Gastrocnemius medialis (tissue), 4 donors: ENCODE results near the gene TFCP2. TPM values are rescaled to one million over a fixed set of nuclear protein-coding genes. Genes with fewer than 3 reads are reported as not detected.
A peak's percentile ranks its signal among the peaks of the same experiment; 100 is the strongest.

Experiments used
- ATAC-seq, 2 donors: fragments of 150-250 bp; one replicate each; pipeline ENCODE4 v1.9.1; 2016
- DNase-seq, 2 donors: peaks; one replicate each; pipeline ENCODE4 v3.0.0-alpha.2; 2019
- H3K27ac ChIP-seq, 4 donors: fragments of 200-600 bp; sonication (generic); 1 replicate in 1 of 4; 2 replicates in 3 of 4; pipeline ENCODE4 v1.5.1; 2016 to 2018; ENCODE audit warnings: mild to moderate bottlenecking in 2 of 4, moderate library complexity in 1 of 4
- H3K27me3 ChIP-seq, 3 donors: fragments of 200-600 bp; sonication (generic) in 2 of 3; 1 replicate in 1 of 3; 2 replicates in 2 of 3; pipeline versions ENCODE4 v1.5.1 to v1.6.0; 2016 to 2019; ENCODE audit warnings: mild to moderate bottlenecking in 1 of 3, moderate library complexity in 1 of 3
- H3K36me3 ChIP-seq, 2 donors: fragments of 200-600 bp; sonication (generic) in 1 of 2; one replicate each; pipeline ENCODE4 v1.5.1; 2017 to 2018
- H3K4me1 ChIP-seq, 2 donors: fragments of 200-600 bp; sonication (generic) in 1 of 2; one replicate each; pipeline ENCODE4 v1.5.1; 2016 to 2017; ENCODE audit warnings: mild to moderate bottlenecking in 2 of 2
- H3K4me3 ChIP-seq, 4 donors: fragments of 200-600 bp; sonication (generic) in 3 of 4; 1 replicate in 1 of 4; 2 replicates in 3 of 4; pipeline ENCODE4 v1.5.1; 2016 to 2019; ENCODE audit warnings: mild to moderate bottlenecking in 2 of 4
- H3K9me3 ChIP-seq, 3 donors: fragments of 200-600 bp; sonication (generic) in 2 of 3; 1 replicate in 1 of 3; 2 replicates in 2 of 3; pipeline ENCODE4 v1.5.1; 2016 to 2019
- POLR2A ChIP-seq, 2 donors: fragments of 450-650 bp; IDR thresholded peaks; one replicate each; pipeline ENCODE4 v1.6.1; 2017; ENCODE audit warnings: antibody characterized with exemption in 2 of 2, mild to moderate bottlenecking in 2 of 2, moderate library complexity in 2 of 2
- in situ Hi-C, 4 donors: fragments of 200-750 bp; cut with MboI; loops; one replicate each; pipeline versions ENCODE4 v1.15.0 to v1.8.0; 2017; ENCODE audit warnings: low sequenced_read_pairs in 4 of 4
- intact Hi-C: fragments of 100-400 bp; cut with DNase I; formaldehyde crosslinking; loops from one replicate; pipeline ENCODE4 v1.15.1; 2023; ENCODE audit warnings: low total_unique reads
- total RNA-seq, 4 donors: library from RNA; depleted of rRNA; stranded (reverse); fragments of >200 nt; gene quantifications; one replicate each; pipeline versions ENCODE4 v1.1.0 to v1.2.3, GENCODE V29; 2016
- TF ChIP-seq, protein P1 (sequence below), 5 experiments: fragments of 450-650 bp in 3 of 5; fragments of 200-600 bp in 2 of 5; sonication (generic) in 2 of 5; IDR thresholded peaks in 4 of 5; conservative IDR thresholded peaks in 1 of 5; 1 replicate in 4 of 5; 2 replicates in 1 of 5; pipeline ENCODE4 v1.5.1; 2016 to 2019; ENCODE audit warnings: antibody characterized with exemption in 5 of 5, mild to moderate bottlenecking in 3 of 5, moderate library complexity in 3 of 5

TFCP2 gene
- total RNA-seq, 4 donors from 2014 or later: 8.9 to 14.2 (median 10.8) TPM

DNA sequence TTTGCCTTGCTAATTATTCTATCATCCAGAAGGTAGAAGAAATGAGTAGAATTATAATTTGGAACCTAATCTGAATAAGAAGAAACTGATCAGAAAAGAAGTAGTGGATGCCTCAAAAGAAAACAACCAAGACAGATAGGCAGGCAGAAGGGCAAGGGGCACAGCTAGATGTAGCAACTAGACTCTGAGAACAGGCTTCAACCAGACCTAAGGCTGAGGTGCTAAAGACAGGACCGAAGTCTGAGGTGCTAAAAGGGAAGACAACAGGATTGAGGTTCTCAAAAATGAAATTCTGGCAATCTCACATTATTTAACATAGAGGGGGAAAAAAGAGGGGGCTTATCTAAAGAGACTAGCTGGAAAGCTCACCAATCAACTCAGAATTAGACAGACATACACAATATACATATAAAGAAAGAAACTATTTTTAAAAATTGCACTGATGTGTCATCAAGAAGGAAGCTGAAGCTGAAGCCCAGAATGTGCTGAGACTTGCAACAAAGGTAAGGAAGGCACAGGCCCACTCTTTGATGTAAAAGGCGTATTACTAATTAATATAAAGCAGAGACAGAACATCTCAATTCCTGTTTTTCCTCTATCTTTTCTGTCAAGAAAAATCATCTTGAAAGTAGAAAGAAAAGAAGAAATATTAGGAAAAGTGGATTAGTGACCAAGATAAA lies 45.7 kb downstream of the TFCP2 start:
- no peak overlapping the region for H3K4me3 ChIP-seq
- no peaks in the 10 kb centered on the region for H3K27me3 ChIP-seq
- H3K4me1 ChIP-seq: peaks cover 26 to 32% of the 10 kb centered on the region in 2 donors
- intact Hi-C loops: loop anchor here (10.0 kb wide), 1 partner anchor 48 kb away; the partner anchor contains the start of gene TFCP2
- DNase-seq (no peak), ATAC-seq (no peak)
- in situ Hi-C loops: no loop called here
- H3K36me3 ChIP-seq: no peaks in the 10 kb centered on the region
- H3K27ac ChIP-seq: no peak overlapping the region
- H3K9me3 ChIP-seq: no peaks in the 10 kb centered on the region
- TF ChIP-seq, protein P1, sequence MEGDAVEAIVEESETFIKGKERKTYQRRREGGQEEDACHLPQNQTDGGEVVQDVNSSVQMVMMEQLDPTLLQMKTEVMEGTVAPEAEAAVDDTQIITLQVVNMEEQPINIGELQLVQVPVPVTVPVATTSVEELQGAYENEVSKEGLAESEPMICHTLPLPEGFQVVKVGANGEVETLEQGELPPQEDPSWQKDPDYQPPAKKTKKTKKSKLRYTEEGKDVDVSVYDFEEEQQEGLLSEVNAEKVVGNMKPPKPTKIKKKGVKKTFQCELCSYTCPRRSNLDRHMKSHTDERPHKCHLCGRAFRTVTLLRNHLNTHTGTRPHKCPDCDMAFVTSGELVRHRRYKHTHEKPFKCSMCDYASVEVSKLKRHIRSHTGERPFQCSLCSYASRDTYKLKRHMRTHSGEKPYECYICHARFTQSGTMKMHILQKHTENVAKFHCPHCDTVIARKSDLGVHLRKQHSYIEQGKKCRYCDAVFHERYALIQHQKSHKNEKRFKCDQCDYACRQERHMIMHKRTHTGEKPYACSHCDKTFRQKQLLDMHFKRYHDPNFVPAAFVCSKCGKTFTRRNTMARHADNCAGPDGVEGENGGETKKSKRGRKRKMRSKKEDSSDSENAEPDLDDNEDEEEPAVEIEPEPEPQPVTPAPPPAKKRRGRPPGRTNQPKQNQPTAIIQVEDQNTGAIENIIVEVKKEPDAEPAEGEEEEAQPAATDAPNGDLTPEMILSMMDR (IDR thresholded peaks at IDR 0.05 in 4 of 5, conservative IDR thresholded peaks at IDR 0.05 in 1 of 5): no peak
- TF ChIP-seq POLR2A (IDR thresholded peaks at IDR 0.05): no peak

- Histone ChIP-seq H3K36me3 (no peaks in the 10 kb centered on the region), H3K27ac (no peak overlapping the region), H3K4me3 (no peak overlapping the region), H3K4me1 (peaks cover 26 to 32% of the 10 kb centered on the region in 2 donors), H3K27me3 (no peaks in the 10 kb centered on the region), H3K9me3 (no peaks in the 10 kb centered on the region)
- DNase-seq: no peak
- intact Hi-C loops (loop anchor here (10.0 kb wide), 1 partner anchor 49 kb away; the partner anchor contains the start of gene TFCP2), in situ Hi-C loops (no loop called here)
- no peak for ATAC-seq
- TF ChIP-seq, protein P1 (IDR thresholded peaks at IDR 0.05 in 4 of 5, conservative IDR thresholded peaks at IDR 0.05 in 1 of 5): no peak
- no peak for TF ChIP-seq POLR2A (IDR thresholded peaks at IDR 0.05)
Observed at GRCh38 chr12:51126297-51126696, 46.6 kb downstream of the TFCP2 start.

DNA sequence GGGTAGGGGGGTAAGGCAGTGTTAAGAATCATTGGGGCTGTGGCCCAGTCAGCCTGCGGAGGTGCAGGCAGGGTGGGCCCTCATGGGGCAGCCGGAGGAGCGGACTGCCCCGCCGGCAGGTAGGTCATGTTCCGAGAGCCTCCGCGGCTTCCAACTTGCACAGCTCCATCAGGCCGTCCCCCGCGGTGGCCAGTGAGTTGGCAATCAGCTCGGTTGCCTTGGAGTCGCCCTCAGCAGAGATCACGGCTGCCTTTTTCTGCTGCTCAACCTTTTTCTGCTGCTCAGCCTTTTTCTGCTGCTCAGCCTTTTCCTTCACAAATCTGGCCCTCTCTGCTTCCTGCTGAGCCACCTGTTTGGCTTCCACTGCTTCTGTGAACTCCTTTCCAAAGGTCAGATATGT lies 48.4 kb downstream of the TFCP2 start:
- TF ChIP-seq, protein P1 (IDR thresholded peaks at IDR 0.05 in 4 of 5, conservative IDR thresholded peaks at IDR 0.05 in 1 of 5): no peak
- no peak for TF ChIP-seq POLR2A (IDR thresholded peaks at IDR 0.05)
- Histone ChIP-seq H3K36me3 (no peaks in the 10 kb centered on the region), H3K9me3 (no peaks in the 10 kb centered on the region), H3K4me1 (peaks cover 26 to 32% of the 10 kb centered on the region in 2 donors), H3K27me3 (no peaks in the 10 kb centered on the region), H3K27ac (no peak overlapping the region), H3K4me3 (no peak overlapping the region)
- in situ Hi-C loops (no loop called here), intact Hi-C loops (loop anchor here (10.0 kb wide), 1 partner anchor 50 kb away; the partner anchor contains the start of gene TFCP2)
- DNase-seq: no peak
- no peak for ATAC-seq

GRCh38 chr12:51122844-51123243 lies 50.1 kb downstream of the TFCP2 start:
- intact Hi-C loops (loop anchor here (10.0 kb wide), 1 partner anchor 52 kb away; the partner anchor contains the start of gene TFCP2), in situ Hi-C loops (no loop called here)
- ATAC-seq (peak; percentile 74 to 96), DNase-seq (no peak)
- Histone ChIP-seq H3K4me1 (peaks cover 19 to 25% of the 10 kb centered on the region in 2 donors), H3K4me3 (no peak overlapping the region), H3K9me3 (no peaks in the 10 kb centered on the region), H3K36me3 (peaks cover 0 to 1% of the 10 kb centered on the region in 2 donors), H3K27ac (peak overlapping the region; percentile 30 to 67 (median 56)), H3K27me3 (no peaks in the 10 kb centered on the region)
- no peak for TF ChIP-seq POLR2A (IDR thresholded peaks at IDR 0.05)
- TF ChIP-seq, protein P1 (IDR thresholded peaks at IDR 0.05 in 4 of 5, conservative IDR thresholded peaks at IDR 0.05 in 1 of 5): no peak
